ENCODE measurements around the gene CXCL8.
"Not testable (repeated sequence)": the region's sequence is repeated elsewhere in the genome, so short reads cannot be mapped to it uniquely, and the experiment has no call there.

Gene CXCL8

GRCh38 chr4:73740353-73740778 is at the start of gene CXCL8:
TSS of gene CXCL8 (plus strand) at chr4:73740569. CDS start at chr4:73740659, 90 bp downstream.
- no peak for DNase-seq (ENCODE audit: low read depth in 2 of 2, low spot score in 1 of 2)

DNA sequence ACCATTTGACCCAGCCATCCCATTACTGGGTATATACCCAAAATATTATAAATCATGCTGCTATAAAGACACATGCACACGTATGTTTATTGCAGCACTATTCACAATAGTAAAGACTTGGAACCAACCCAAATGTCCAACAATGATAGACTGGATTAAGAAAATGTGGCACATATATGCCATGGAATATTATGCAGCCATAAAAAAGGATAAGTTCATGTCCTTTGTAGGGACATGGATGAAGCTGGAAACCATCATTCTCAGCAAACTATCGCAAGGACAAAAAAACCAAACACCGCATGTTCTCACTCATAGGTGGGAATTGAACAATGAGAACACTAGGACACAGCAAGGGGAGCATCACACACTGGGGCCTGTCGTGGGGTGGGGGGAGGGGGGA is 49.2 kb upstream of the CXCL8 start:
- not testable (repeated sequence) for DNase-seq (ENCODE audit: low read depth in 2 of 2, low spot score in 1 of 2)

- DNase-seq (ENCODE audit: low read depth in 2 of 2, low spot score in 1 of 2), result no peak
Observed at GRCh38 chr4:73691759-73692158, 48.6 kb upstream of the CXCL8 start.

GRCh38 chr4:73692254-73692653 is 48.1 kb upstream of the CXCL8 start:
- DNase-seq (ENCODE audit: low read depth in 2 of 2, low spot score in 1 of 2), result no peak

DNA sequence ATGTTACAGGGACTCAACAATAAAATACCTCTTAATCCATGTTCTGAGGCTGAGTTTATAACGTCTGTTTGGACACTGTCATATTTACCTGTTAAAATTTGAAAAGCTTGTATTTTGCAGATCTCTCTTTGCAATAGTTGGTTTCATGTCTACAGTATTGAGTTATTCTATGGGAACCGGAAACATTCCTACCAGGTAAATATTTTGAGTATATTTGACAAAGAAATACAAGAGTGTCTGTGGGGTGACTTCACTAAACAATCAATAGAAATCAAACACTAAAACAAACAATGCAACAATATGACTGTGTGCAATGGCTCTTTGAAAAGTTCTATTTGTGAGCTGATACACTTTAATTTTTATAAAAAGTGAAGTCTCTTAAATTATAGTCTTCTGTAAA is 47.7 kb upstream of the CXCL8 start:
- DNase-seq (ENCODE audit: low read depth in 2 of 2, low spot score in 1 of 2), result no peak

DNA sequence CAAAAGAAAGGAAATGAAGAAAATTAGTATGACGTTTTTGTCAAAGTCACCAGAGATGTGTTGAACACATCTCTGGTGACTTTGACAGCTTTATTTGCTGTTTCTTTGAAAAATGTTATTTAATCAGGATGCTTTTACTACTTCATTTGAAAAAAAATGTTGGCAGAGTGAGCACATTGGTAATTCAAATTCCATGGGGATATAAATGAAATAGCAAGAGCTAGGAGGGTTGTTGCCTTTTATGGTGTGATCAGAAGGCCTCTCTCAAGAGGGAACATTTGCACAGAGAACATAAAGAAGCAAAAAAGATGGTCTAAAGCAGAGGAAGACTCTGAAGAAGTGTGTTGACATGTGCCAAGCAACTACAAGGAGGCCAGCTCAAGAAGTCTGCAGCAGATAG is 46.6 kb upstream of the CXCL8 start:
- no peak for DNase-seq (ENCODE audit: low read depth in 2 of 2, low spot score in 1 of 2)

DNA sequence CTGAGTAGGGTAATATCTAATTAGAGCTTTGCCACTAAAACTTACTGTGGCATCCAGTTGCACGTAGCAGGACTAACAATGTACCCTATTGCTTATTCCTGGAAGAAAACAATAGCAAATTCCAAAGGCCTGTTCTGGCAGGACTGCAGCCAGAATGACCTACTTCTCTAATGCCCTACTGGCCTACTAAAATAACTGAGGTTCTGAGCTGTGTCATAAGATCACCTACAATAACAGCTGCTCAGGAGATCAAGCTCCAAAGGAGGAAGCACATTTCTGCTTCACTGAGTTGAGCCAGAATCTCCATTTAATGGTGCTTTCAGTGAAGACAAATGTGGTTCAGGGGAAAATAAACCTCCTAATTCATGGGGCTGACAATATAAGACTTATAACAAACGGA is 42.2 kb upstream of the CXCL8 start:
- no peak for DNase-seq (ENCODE audit: low read depth in 2 of 2, low spot score in 1 of 2)

DNA sequence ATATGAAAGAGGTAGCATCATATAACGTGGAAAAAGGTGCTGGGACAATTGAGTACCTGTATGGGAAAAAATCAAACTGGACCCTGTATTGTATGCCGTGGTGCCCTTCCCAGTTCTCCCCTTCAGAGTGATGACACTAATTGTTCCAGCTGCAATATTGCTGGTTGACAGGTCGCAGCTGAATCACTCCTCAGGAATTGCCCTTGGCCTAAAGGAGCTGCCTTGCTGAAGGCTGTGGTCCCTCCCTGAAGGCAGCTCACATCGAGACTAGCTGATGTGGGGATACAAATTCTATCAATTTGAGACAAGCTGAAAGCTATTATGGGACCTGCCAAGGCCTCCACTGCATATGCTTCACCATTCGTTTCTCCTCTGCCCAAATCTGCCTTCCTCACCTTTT is 39.3 kb upstream of the CXCL8 start:
- no peak for DNase-seq (ENCODE audit: low read depth in 2 of 2, low spot score in 1 of 2)

DNA sequence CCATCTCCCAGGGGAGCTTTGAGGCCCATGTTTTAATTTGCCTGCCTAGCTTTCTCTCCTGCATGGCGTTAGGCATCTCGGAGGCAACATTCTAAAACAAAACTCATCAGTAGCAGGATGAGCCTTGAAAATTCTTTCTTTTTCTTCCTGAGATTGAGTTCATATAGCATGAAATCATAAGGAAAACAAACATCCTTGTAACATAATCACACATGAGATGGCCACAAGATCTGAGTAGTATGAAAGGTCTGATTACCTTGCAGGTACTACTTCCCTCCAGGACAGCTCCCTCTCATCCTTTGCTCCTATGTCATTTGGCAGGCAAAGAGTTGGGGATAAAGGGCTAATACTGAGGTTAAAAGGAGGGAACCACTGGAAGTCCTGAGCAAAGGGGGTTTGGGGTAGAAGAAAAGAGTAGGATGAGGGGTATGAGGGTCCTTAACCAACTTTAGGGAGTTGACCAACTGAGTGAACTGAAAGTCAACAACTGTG is 37.5 kb upstream of the CXCL8 start:
- no peak for DNase-seq (ENCODE audit: low read depth in 2 of 2, low spot score in 1 of 2)

- DNase-seq (ENCODE audit: low read depth in 2 of 2, low spot score in 1 of 2), result no peak
Observed at GRCh38 chr4:73703320-73703719, 37.0 kb upstream of the CXCL8 start.

- DNase-seq (ENCODE audit: low read depth in 2 of 2, low spot score in 1 of 2), result no peak
Observed at GRCh38 chr4:73704314-73705055, 35.9 kb upstream of the CXCL8 start.

- DNase-seq (ENCODE audit: low read depth in 2 of 2, low spot score in 1 of 2), result no peak
Observed at GRCh38 chr4:73705056-73705432, 35.3 kb upstream of the CXCL8 start.

- no peak for DNase-seq (ENCODE audit: low read depth in 2 of 2, low spot score in 1 of 2)
Observed at GRCh38 chr4:73705721-73706120, 34.6 kb upstream of the CXCL8 start.

DNA sequence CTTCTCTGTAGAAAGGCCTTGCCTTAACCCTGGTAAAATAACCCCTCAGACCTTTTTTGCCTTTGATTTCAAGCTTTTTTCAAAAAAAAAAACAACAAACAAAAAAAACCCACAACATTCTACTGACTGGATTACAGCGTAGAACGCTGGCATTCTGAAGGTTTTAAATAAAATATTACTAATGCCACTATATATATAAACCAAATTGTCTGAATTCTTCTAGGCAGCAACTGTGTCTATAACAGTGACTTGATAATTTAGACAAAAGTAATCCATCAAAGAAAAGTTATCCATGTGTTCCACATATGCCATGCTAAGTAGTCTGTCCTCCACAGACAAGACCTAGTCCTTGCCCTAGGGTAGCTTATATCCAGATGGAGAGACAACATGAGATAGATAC is 33.6 kb upstream of the CXCL8 start:
- DNase-seq (ENCODE audit: low read depth in 2 of 2, low spot score in 1 of 2), result no peak

DNA sequence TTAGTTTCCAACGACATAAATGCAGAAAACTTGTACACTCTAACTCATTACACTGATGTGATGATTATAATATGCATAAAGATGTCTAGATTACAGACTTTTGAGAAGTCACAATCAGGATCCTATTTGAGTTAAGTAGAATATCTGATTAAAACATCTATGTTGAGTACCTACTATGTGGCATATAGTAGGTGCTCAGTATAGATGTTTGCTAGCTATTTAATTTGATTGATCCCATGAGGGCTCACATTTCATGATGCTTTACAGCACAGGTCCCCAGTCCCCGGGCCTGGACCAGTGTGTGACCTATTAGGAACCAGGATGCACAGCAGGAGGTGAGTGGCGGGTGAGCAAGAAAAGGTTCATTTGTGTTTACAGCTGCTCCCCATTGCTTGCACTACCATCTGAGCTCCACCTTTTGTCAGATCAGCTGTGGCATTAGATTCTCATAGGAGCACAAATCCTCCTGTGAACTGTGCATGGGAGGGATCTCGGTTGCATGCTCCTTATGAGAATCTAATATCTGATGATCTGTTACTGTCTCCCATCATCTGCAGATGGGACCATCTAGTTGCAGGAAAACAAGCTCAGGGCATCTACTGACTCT is 33.0 kb upstream of the CXCL8 start:
- DNase-seq (ENCODE audit: low read depth in 2 of 2, low spot score in 1 of 2), result no peak

GRCh38 chr4:73707918-73708577 is 32.3 kb upstream of the CXCL8 start:
- no peak for DNase-seq (ENCODE audit: low read depth in 2 of 2, low spot score in 1 of 2)

GRCh38 chr4:73709451-73710033 is 30.8 kb upstream of the CXCL8 start:
- DNase-seq (ENCODE audit: low read depth in 2 of 2, low spot score in 1 of 2), result no peak

DNA sequence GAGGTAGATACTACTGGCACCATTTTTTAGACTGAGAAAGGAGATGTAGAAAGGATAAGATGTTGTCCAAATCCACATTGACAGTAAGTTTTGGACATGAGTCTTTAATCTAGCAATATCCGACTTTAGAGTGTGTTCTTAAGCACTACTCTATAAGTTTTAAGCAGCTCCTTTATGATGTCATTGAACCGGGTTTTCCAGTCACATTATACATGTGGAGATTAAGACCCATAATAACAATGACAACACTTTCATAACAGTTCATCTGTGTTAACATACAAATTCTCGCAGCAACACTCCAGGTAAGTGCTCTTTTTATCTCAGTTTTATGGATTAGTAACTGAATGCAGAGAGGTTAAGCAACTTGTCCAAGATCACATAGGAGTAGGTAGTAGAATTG is 30.3 kb upstream of the CXCL8 start:
- DNase-seq (ENCODE audit: low read depth in 2 of 2, low spot score in 1 of 2), result no peak

- no peak for DNase-seq (ENCODE audit: low read depth in 2 of 2, low spot score in 1 of 2)
Observed at GRCh38 chr4:73711989-73712388, 28.4 kb upstream of the CXCL8 start.

DNA sequence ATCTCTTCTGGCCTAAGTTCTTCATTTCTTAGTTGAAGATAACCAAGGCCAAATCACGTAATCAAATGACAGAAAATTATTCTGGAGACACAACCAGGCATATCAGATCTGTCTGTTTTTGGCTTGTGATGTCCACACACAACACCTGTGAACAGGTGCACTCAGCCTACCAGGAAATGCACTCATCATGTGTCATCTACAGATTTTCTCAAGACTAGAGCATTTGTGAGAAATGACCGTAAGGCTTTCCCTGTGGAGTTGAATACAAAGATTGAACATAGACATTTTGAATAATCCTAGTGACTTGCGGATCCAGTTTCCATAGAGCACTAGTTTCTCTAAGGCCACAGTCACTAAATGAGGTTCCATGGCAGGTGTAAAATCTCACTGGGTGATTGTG is 26.7 kb upstream of the CXCL8 start:
- DNase-seq (ENCODE audit: low read depth in 2 of 2, low spot score in 1 of 2), result no peak

- DNase-seq (ENCODE audit: low read depth in 2 of 2, low spot score in 1 of 2), result no peak
Observed at GRCh38 chr4:73714647-73715046, 25.7 kb upstream of the CXCL8 start.

DNA sequence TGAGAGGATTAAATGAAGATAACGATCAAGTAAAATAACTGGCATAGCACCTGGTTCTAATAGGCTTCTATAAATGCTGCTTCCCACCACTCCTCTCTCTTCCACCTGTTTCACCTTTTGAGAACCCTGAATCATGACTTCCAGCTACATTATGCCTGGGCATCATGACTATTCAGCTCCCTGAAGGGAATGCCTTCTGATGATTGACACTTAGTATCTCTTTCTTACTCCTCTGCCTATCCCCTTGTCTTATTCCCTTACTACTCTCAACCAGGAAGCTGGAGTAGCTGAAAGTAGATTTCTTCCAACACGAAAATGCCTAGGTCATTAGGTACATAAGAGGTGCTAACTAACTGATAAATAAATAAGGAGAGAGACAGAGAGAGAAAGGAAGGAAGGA is 24.7 kb upstream of the CXCL8 start:
- DNase-seq (ENCODE audit: low read depth in 2 of 2, low spot score in 1 of 2), result no peak

All from stimulated activated CD8-positive, alpha-beta memory T cell treated with anti-CD3 and anti-CD28 coated beads, Interleukin-4, amount 100 ng/mL, for 1 hour (primary cell).